NCI-H2171 treated with DMSO at 0.1 percent for 48 hours (cell line): Measurements from ENCODE around the gene ARAP1.

ENCODE experiments used
- DNase-seq: peaks from one replicate; lab custom pipeline; 2025; lab: John Stamatoyannopoulos, UW

ARAP1 gene

GRCh38 chr11:72703267-72704008 lies 48.8 kb downstream of the ARAP1 start:
- DNase-seq, result no peak

GRCh38 chr11:72702577-72703241 lies 49.5 kb downstream of the ARAP1 start:
- no peak for DNase-seq

GRCh38 chr11:72702096-72702495 lies 50.1 kb downstream of the ARAP1 start:
- DNase-seq, result no peak

- no peak for DNase-seq
Observed at GRCh38 chr11:72701466-72701865, 50.7 kb downstream of the ARAP1 start.

- DNase-seq, result no peak
Observed at GRCh38 chr11:72700146-72700545, 52.1 kb downstream of the ARAP1 start.

- no peak for DNase-seq
Observed at GRCh38 chr11:72697814-72698213, 54.4 kb downstream of the ARAP1 start.

GRCh38 chr11:72696866-72697700 lies 55.1 kb downstream of the ARAP1 start:
- DNase-seq, result no peak

GRCh38 chr11:72695354-72695753 lies 56.9 kb downstream of the ARAP1 start:
- DNase-seq, result no peak

- DNase-seq, result no peak
Observed at GRCh38 chr11:72693271-72693968, 58.8 kb downstream of the ARAP1 start.

GRCh38 chr11:72692498-72693237 lies 59.5 kb downstream of the ARAP1 start:
- no peak for DNase-seq

- DNase-seq, result no peak
Observed at GRCh38 chr11:72690166-72690565, 62.0 kb downstream of the ARAP1 start.

- DNase-seq, result no peak
Observed at GRCh38 chr11:72688929-72689328, 63.3 kb downstream of the ARAP1 start.

- no peak for DNase-seq
Observed at GRCh38 chr11:72688486-72688885, 63.7 kb downstream of the ARAP1 start.

GRCh38 chr11:72687326-72687725 lies 64.9 kb downstream of the ARAP1 start:
- no peak for DNase-seq

GRCh38 chr11:72686639-72687220 lies 65.5 kb downstream of the ARAP1 start:
- DNase-seq, result no peak

GRCh38 chr11:72685560-72686480 lies 66.4 kb downstream of the ARAP1 start:
- no peak for DNase-seq

GRCh38 chr11:72684236-72684912 lies 67.8 kb downstream of the ARAP1 start:
- peak; percentile 34 for DNase-seq

- DNase-seq, result peak; percentile 39
Observed at GRCh38 chr11:72683782-72684200, 68.4 kb downstream of the ARAP1 start.

- no peak for DNase-seq
Observed at GRCh38 chr11:72682858-72683243, 69.4 kb downstream of the ARAP1 start.
